ENCODE results near the gene STIMATE.

- no peak for TF ChIP-seq GATA3 (IDR thresholded peaks at IDR 0.05; ENCODE audit: low read depth, low read length)
- no peak for TF ChIP-seq GATA2 (IDR thresholded peaks at IDR 0.05; ENCODE audit: low read depth, low read length)
Measured at GRCh38 chr3:52790741-52791140, 106.6 kb downstream of the STIMATE start.
